Thyroid gland (tissue), 4 donors: ENCODE data around the gene LMX1B.

Experiments used
- CTCF ChIP-seq, 6 experiments: fragments of 200-600 bp in 3 of 6; fragments of 450-650 bp in 3 of 6; sonication (generic) in 3 of 6; IDR thresholded peaks; one replicate each; pipeline ENCODE4 v1.5.1; 2016 to 2019; ENCODE audit warnings: antibody characterized with exemption in 6 of 6, mild to moderate bottlenecking in 2 of 6, inconsistent platforms in 1 of 6, moderate library complexity in 1 of 6
- POLR2A ChIP-seq, 2 donors: fragments of 450-650 bp; IDR thresholded peaks; one replicate each; pipeline ENCODE4 v1.6.1; 2017; ENCODE audit warnings: antibody characterized with exemption in 2 of 2, mild to moderate bottlenecking in 2 of 2, moderate library complexity in 1 of 2

DNA sequence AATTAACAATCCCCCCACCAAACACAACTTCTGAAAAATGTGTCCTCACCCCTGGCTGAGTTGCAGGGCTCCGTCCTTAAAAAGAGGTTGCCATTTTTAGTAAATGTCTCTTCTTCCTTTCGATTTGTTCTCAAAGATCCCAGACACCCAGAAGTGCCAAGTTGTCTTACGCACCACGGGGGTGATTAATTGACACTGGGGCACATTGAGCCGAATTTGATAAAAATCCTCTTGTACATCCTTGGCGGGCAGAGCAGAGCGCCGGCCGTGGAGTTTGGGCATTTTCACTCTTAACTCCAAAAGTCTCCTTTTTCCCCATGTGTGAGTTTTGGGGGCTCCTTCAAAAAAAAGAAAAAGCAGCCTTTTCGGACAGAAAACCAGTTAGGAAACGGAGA lies 4.5 kb downstream of the LMX1B start:
- TF ChIP-seq POLR2A (IDR thresholded peaks at IDR 0.05): no peak
- no peak for TF ChIP-seq CTCF (IDR thresholded peaks at IDR 0.05)
